ENCODE measurements around the gene ARGLU1.

- TF ChIP-seq CTCF (IDR thresholded peaks at IDR 0.05): no peak
- TF ChIP-seq POLR2A (IDR thresholded peaks at IDR 0.05): no peak
Measured at GRCh38 chr13:106530980-106531481, 36.9 kb downstream of the ARGLU1 start.

All from stomach (tissue), 4 donors.